B cell (primary cell): ENCODE data around the gene DAB1. TPM values are rescaled to one million over a fixed set of nuclear protein-coding genes. Genes with fewer than 3 reads are reported as not detected.

ENCODE experiments used
- ATAC-seq: fragments of 200-7000 bp; cut with Tn5 transposase; one replicate; pipeline ENCODE4 v1.10.0; 2021; ENCODE audit warnings: low read depth, mild to moderate bottlenecking, moderate number of reproducible peaks, moderate library complexity
- CTCF ChIA-PET: fragments of 350-600 bp; sonication (Branson Sonifier 250); formaldehyde crosslinking; loops from one replicate; lab custom pipeline; 2021; ENCODE audit warnings: antibody characterized with exemption, inconsistent platforms; lab: Charles Lee
- POLR2A ChIA-PET: fragments of 350-600 bp; sonication (Branson Sonifier 250); formaldehyde crosslinking; loops from one replicate; lab custom pipeline; 2021; ENCODE audit warnings: antibody characterized with exemption; lab: Charles Lee
- DNase-seq: peaks from one replicate; pipeline ENCODE4 v3.0.0; 2013
- H2AFZ ChIP-seq: 2 replicates; pipeline ENCODE4 v1.6.1; 2012; ENCODE audit warnings: mild to moderate bottlenecking, low read depth, low read length; ENCODE audit not compliant: insufficient read depth, poor library complexity, severe bottlenecking
- H3K27ac ChIP-seq, 2 donors: 1 replicate in 1 of 2; 2 replicates in 1 of 2; pipeline ENCODE4 v1.5.1; 2012 to 2013; ENCODE audit warnings: low read length in 2 of 2, mild to moderate bottlenecking in 2 of 2, moderate library complexity in 1 of 2
- H3K27me3 ChIP-seq, 4 experiments: fragments of 200-600 bp in 1 of 4; sonication (generic) in 1 of 4; replicated peaks in 1 of 4; 1 replicate in 2 of 4; 2 replicates in 2 of 4; pipeline versions ENCODE4 v1.6.1 to v1.7.0; 2013 to 2016; ENCODE audit warnings: low read length in 3 of 4, mild to moderate bottlenecking in 2 of 4, mixed read lengths in 1 of 4, moderate library complexity in 1 of 4; ENCODE audit not compliant: insufficient read depth in 4 of 4, control insufficient read depth in 3 of 4; ENCODE audit errors: control extremely low read depth in 1 of 4
- H3K36me3 ChIP-seq, 2 experiments: replicated peaks in 1 of 2; 1 replicate in 1 of 2; 2 replicates in 1 of 2; pipeline versions ENCODE4 v1.6.1 to v1.7.1; 2013; ENCODE audit warnings: low read length in 1 of 2; ENCODE audit not compliant: insufficient read depth in 2 of 2, control insufficient read depth in 1 of 2; ENCODE audit errors: control extremely low read depth in 1 of 2, extremely low read depth in 1 of 2
- H3K4me1 ChIP-seq, 2 donors: fragments of 200-600 bp in 1 of 2; sonication (generic) in 1 of 2; 1 replicate in 1 of 2; 2 replicates in 1 of 2; pipeline versions ENCODE4 v1.5.1 to v1.6.1; 2013 to 2017; ENCODE audit warnings: low read length in 2 of 2; ENCODE audit not compliant: control insufficient read depth in 2 of 2, insufficient read depth in 2 of 2
- H3K4me2 ChIP-seq: replicated peaks from 2 replicates; pipeline ENCODE3; 2012; ENCODE audit warnings: mild to moderate bottlenecking, low read depth, low read length; ENCODE audit not compliant: poor library complexity, severe bottlenecking
- H3K4me3 ChIP-seq, 5 experiments: fragments of 200-600 bp in 1 of 5; sonication (generic) in 1 of 5; 1 replicate in 3 of 5; 2 replicates in 2 of 5; pipeline versions ENCODE4 v1.5.1 to v1.7.0; 2011 to 2016; ENCODE audit warnings: low read length in 4 of 5, mild to moderate bottlenecking in 4 of 5, low read depth in 2 of 5, control low read depth in 1 of 5, moderate library complexity in 1 of 5; ENCODE audit not compliant: insufficient read depth in 1 of 5; ENCODE audit errors: control extremely low read depth in 1 of 5, extremely low read depth in 1 of 5
- H3K79me2 ChIP-seq: fragments of 200-600 bp; sonication (generic); one replicate; pipeline ENCODE4 v1.6.0; 2016; ENCODE audit warnings: low read length; ENCODE audit not compliant: control insufficient read depth, insufficient read depth
- H3K9ac ChIP-seq: fragments of 200-600 bp; sonication (generic); 2 replicates; pipeline ENCODE4 v1.6.1; 2017; ENCODE audit warnings: mild to moderate bottlenecking, low read length, moderate library complexity
- H3K9me3 ChIP-seq, 3 donors: one replicate each; pipeline versions ENCODE4 v1.6.1 to v1.7.1; 2013; ENCODE audit warnings: low read length in 2 of 3; ENCODE audit not compliant: control insufficient read depth in 2 of 3, insufficient read depth in 1 of 3; ENCODE audit errors: control extremely low read depth in 1 of 3
- H4K20me1 ChIP-seq: 2 replicates; pipeline ENCODE4 v1.6.0; 2012; ENCODE audit warnings: mild to moderate bottlenecking, low read length; ENCODE audit not compliant: insufficient read depth, control insufficient read depth, poor library complexity, severe bottlenecking
- H3K27ac Mint-ChIP-seq: one replicate; pipeline ENCODE4 v1.8.0; 2021; ENCODE audit warnings: mixed read lengths
- H3K27me3 Mint-ChIP-seq: one replicate; pipeline ENCODE4 v1.8.0; 2021; ENCODE audit warnings: mixed read lengths
- H3K4me1 Mint-ChIP-seq: one replicate; pipeline ENCODE4 v1.8.0; 2021; ENCODE audit warnings: mixed read lengths
- H3K4me3 Mint-ChIP-seq: one replicate; pipeline ENCODE4 v1.8.0; 2021; ENCODE audit warnings: mixed read lengths
- H3K9me3 Mint-ChIP-seq: one replicate; pipeline ENCODE4 v1.8.0; 2022; ENCODE audit warnings: mixed read lengths; ENCODE audit not compliant: insufficient read depth
- EZH2 ChIP-seq: IDR thresholded peaks from 2 replicates; pipeline ENCODE4 v1.6.1; 2012; ENCODE audit warnings: borderline replicate concordance, low read depth, mild to moderate bottlenecking, moderate library complexity, low read length; ENCODE audit not compliant: insufficient read depth, poor library complexity, severe bottlenecking
- WGBS: methylation state at CpG from one replicate; pipeline ENCODE4 v1.1.5; 2013; ENCODE audit warnings: missing lambda C conversion rate; ENCODE audit not compliant: insufficient coverage; 5-methylcytosine and 5-hydroxymethylcytosine counted together
- intact Hi-C: fragments of 100-400 bp; cut with micrococcal nuclease; formaldehyde crosslinking; loops from one replicate; pipeline ENCODE4 v1.10.0; 2022
- polyA plus RNA-seq: library from polyadenylated mRNA; depleted of rRNA; stranded (reverse); fragments of >200 nt; gene quantifications from 2 replicates; pipeline ENCODE4 v1.2.3, GENCODE V29; 2012
- total RNA-seq, 2 donors: library from RNA; stranded (reverse); fragments of 120-200 nt in 1 of 2; gene quantifications; 1 replicate in 1 of 2; 2 replicates in 1 of 2; pipeline versions ENCODE4 v1.2.3 to v1.2.4, GENCODE V29; 2013 to 2022
- TF ChIP-seq, protein P1 (sequence below): fragments of 200-600 bp; IDR thresholded peaks from one replicate; pipeline ENCODE4 v1.8.0; 2022; ENCODE audit warnings: antibody characterized with exemption, mild to moderate bottlenecking

DAB1 gene
- total and polyA plus RNA-seq, 2 donors (not counting 1 experiment from before 2014, with no cell fraction given): not detected

DNA sequence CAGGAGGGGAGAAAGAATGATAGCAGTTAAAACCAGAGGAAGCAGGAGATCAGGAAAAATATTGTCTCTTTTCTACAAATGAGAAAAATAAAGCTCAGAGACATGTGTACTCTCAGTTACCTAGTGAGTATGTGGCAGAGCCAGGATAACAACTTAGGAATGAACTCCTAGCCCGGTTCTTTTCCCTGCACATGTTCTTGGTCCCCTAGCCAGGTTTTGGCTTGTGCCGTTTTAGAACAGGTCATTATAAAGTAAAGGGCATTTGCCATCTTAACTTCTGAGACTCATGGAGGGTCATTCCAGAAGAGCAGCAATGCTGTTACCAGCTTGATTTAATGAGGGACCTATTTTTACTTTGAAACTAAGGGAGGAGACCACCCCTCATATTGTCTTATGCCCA lies 48.1 kb upstream of the DAB1 start:
- peaks cover 0 to 2% (median 0%) of the 10 kb centered on the region in 3 donors for H3K9me3 ChIP-seq
- Mint-ChIP-seq H3K4me1 (no peaks in the 10 kb centered on the region), H3K4me3 (no peak overlapping the region), H3K9me3 (no peaks in the 10 kb centered on the region), H3K27ac (no peak overlapping the region), H3K27me3 (no peaks in the 10 kb centered on the region)
- H3K4me1 ChIP-seq: no peaks in the 10 kb centered on the region
- DNase-seq (no peak), ATAC-seq (no peak)
- 100% methylated on average over 2 of the region's 2 CpGs for WGBS
- no peak overlapping the region for H3K4me3 ChIP-seq
- H3K4me2 ChIP-seq: no peak overlapping the region
- ChIA-PET POLR2A (no interaction called here), CTCF (no interaction called here)
- no peak overlapping the region for H3K9ac ChIP-seq
- H3K27ac ChIP-seq: no peak overlapping the region
- TF ChIP-seq, protein P1, sequence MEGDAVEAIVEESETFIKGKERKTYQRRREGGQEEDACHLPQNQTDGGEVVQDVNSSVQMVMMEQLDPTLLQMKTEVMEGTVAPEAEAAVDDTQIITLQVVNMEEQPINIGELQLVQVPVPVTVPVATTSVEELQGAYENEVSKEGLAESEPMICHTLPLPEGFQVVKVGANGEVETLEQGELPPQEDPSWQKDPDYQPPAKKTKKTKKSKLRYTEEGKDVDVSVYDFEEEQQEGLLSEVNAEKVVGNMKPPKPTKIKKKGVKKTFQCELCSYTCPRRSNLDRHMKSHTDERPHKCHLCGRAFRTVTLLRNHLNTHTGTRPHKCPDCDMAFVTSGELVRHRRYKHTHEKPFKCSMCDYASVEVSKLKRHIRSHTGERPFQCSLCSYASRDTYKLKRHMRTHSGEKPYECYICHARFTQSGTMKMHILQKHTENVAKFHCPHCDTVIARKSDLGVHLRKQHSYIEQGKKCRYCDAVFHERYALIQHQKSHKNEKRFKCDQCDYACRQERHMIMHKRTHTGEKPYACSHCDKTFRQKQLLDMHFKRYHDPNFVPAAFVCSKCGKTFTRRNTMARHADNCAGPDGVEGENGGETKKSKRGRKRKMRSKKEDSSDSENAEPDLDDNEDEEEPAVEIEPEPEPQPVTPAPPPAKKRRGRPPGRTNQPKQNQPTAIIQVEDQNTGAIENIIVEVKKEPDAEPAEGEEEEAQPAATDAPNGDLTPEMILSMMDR: no peak
- TF ChIP-seq EZH2: no peak
- H3K27me3 ChIP-seq: no peaks in the 10 kb centered on the region
- intact Hi-C loops: no loop called here
- no peaks in the 10 kb centered on the region for H3K79me2 ChIP-seq
- no peaks in the 10 kb centered on the region for H3K36me3 ChIP-seq
- H4K20me1 ChIP-seq: no peaks in the 10 kb centered on the region
- H2AFZ ChIP-seq: no peak overlapping the region

DNA sequence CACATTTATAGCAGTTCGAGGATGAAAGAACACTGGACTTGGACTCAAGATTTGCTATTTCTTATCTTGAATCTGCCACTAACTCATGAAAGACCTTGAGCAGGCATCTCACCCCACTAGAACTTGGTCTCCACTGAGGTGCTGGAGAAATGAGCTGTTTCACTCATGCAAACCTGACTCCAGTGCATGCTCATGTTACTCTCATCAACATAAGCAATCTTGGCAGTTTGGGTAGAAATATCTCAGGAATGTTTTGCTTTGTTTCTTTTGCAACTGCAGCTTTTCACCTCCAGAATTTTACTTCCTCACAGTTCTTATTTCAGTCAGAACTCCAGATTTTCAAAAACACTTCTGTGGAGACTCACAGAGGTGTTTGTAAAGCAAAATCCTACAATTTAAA lies 46.2 kb upstream of the DAB1 start:
- Histone ChIP-seq H3K9me3 (peaks cover 0 to 2% (median 0%) of the 10 kb centered on the region in 3 donors), H4K20me1 (no peaks in the 10 kb centered on the region), H3K27me3 (no peaks in the 10 kb centered on the region), H3K9ac (no peak overlapping the region), H2AFZ (no peak overlapping the region), H3K4me3 (no peak overlapping the region), H3K4me1 (no peaks in the 10 kb centered on the region), H3K36me3 (no peaks in the 10 kb centered on the region), H3K79me2 (no peaks in the 10 kb centered on the region), H3K4me2 (no peak overlapping the region), H3K27ac (no peak overlapping the region)
- no peak overlapping the region for H3K27ac Mint-ChIP-seq
- ATAC-seq: no peak
- no peak overlapping the region for H3K4me3 Mint-ChIP-seq
- H3K4me1 Mint-ChIP-seq: no peaks in the 10 kb centered on the region
- DNase-seq: no peak
- no peak for TF ChIP-seq EZH2
- 86% methylated on average over 1 of the region's 1 CpG for WGBS
- POLR2A ChIA-PET: no interaction called here
- CTCF ChIA-PET: no interaction called here
- H3K27me3 Mint-ChIP-seq: no peaks in the 10 kb centered on the region
- H3K9me3 Mint-ChIP-seq: no peaks in the 10 kb centered on the region
- intact Hi-C loops: no loop called here
